Stimulated activated effector memory CD8-positive, alpha-beta T cell treated with anti-CD3 and anti-CD28 coated beads, Interleukin-12 subunit alpha, Interleukin-12 subunit beta, amount 100 ng/mL, for 72 hours (primary cell): ENCODE data around the gene CYTH3.
"Not testable (repeated sequence)": the region's sequence is repeated elsewhere in the genome, so short reads cannot be mapped to it uniquely, and the experiment has no call there.

Experiments
- ATAC-seq: fragments of 150-1000 bp; cut with Tn5 transposase; 2 replicates; pipeline ENCODE4 v1.10.0; 2021
- DNase-seq, 2 donors: peaks; one replicate each; pipeline ENCODE4 v3.0.0; 2021 to 2022; ENCODE audit warnings: low spot score in 2 of 2
- H3K27ac Mint-ChIP-seq: one replicate; pipeline ENCODE4 v1.8.0; 2022; ENCODE audit warnings: mild to moderate bottlenecking, mixed read lengths
- H3K36me3 Mint-ChIP-seq: one replicate; pipeline ENCODE4 v1.8.0; 2022; ENCODE audit warnings: mild to moderate bottlenecking, mixed read lengths
- H3K4me1 Mint-ChIP-seq: one replicate; pipeline ENCODE4 v1.8.0; 2022; ENCODE audit warnings: mixed read lengths
- H3K4me3 Mint-ChIP-seq: one replicate; pipeline ENCODE4 v1.8.0; 2022; ENCODE audit warnings: mild to moderate bottlenecking, mixed read lengths
- H3K9me3 Mint-ChIP-seq: one replicate; pipeline ENCODE4 v1.8.0; 2022; ENCODE audit warnings: mixed read lengths

CYTH3 gene

GRCh38 chr7:6156734-6157133, 115.7 kb downstream of the CYTH3 start:
- no peak for DNase-seq
- Mint-ChIP-seq H3K9me3 (no peaks in the 10 kb centered on the region), H3K4me1 (no peaks in the 10 kb centered on the region), H3K36me3 (peaks cover 84% of the 10 kb centered on the region), H3K27ac (no peak overlapping the region), H3K4me3 (no peak overlapping the region)
- no peak for ATAC-seq

GRCh38 chr7:6155596-6155995, 116.8 kb downstream of the CYTH3 start:
- no peak for DNase-seq
- peak overlapping the region; percentile 68 for H3K27ac Mint-ChIP-seq
- no peak for ATAC-seq
- no peaks in the 10 kb centered on the region for H3K4me1 Mint-ChIP-seq
- H3K36me3 Mint-ChIP-seq: peaks cover 84% of the 10 kb centered on the region
- no peak overlapping the region for H3K4me3 Mint-ChIP-seq
- H3K9me3 Mint-ChIP-seq: no peaks in the 10 kb centered on the region

GRCh38 chr7:6154542-6155404, 117.7 kb downstream of the CYTH3 start:
- ATAC-seq: no peak
- H3K27ac Mint-ChIP-seq: no peak overlapping the region
- H3K4me1 Mint-ChIP-seq: no peaks in the 10 kb centered on the region
- H3K4me3 Mint-ChIP-seq: no peak overlapping the region
- no peaks in the 10 kb centered on the region for H3K9me3 Mint-ChIP-seq
- DNase-seq: no peak
- peaks cover 86% of the 10 kb centered on the region for H3K36me3 Mint-ChIP-seq

- no peak for ATAC-seq
- H3K4me1 Mint-ChIP-seq: no peaks in the 10 kb centered on the region
- H3K36me3 Mint-ChIP-seq: peaks cover 88% of the 10 kb centered on the region
Measured at GRCh38 chr7:6153646-6154541, 118.5 kb downstream of the CYTH3 start.

GRCh38 chr7:6151994-6152735, 120.3 kb downstream of the CYTH3 start:
- H3K27ac Mint-ChIP-seq: no peak overlapping the region
- DNase-seq: no peak
- ATAC-seq: no peak
- peaks cover 88% of the 10 kb centered on the region for H3K36me3 Mint-ChIP-seq
- H3K4me3 Mint-ChIP-seq: no peak overlapping the region
- no peaks in the 10 kb centered on the region for H3K9me3 Mint-ChIP-seq
- H3K4me1 Mint-ChIP-seq: no peaks in the 10 kb centered on the region

More at GRCh38 chr7:6153646-6154541, 118.5 kb downstream of the CYTH3 start:
- no peak overlapping the region for H3K4me3 Mint-ChIP-seq
- no peak overlapping the region for H3K27ac Mint-ChIP-seq
- no peaks in the 10 kb centered on the region for H3K9me3 Mint-ChIP-seq
- DNase-seq: no peak

- not testable (repeated sequence) for H3K4me1 Mint-ChIP-seq, H3K4me3 Mint-ChIP-seq, ATAC-seq, H3K27ac Mint-ChIP-seq, H3K9me3 Mint-ChIP-seq, DNase-seq
- H3K36me3 Mint-ChIP-seq: peaks cover 88% of the 10 kb centered on the region
Measured at GRCh38 chr7:6151527-6151926, 120.9 kb downstream of the CYTH3 start.

GRCh38 chr7:6149996-6150395, 122.4 kb downstream of the CYTH3 start:
- Mint-ChIP-seq H3K4me3 (no peak overlapping the region), H3K36me3 (peaks cover 88% of the 10 kb centered on the region), H3K27ac (no peak overlapping the region), H3K4me1 (no peaks in the 10 kb centered on the region), H3K9me3 (no peaks in the 10 kb centered on the region)
- ATAC-seq (no peak), DNase-seq (no peak)

DNA sequence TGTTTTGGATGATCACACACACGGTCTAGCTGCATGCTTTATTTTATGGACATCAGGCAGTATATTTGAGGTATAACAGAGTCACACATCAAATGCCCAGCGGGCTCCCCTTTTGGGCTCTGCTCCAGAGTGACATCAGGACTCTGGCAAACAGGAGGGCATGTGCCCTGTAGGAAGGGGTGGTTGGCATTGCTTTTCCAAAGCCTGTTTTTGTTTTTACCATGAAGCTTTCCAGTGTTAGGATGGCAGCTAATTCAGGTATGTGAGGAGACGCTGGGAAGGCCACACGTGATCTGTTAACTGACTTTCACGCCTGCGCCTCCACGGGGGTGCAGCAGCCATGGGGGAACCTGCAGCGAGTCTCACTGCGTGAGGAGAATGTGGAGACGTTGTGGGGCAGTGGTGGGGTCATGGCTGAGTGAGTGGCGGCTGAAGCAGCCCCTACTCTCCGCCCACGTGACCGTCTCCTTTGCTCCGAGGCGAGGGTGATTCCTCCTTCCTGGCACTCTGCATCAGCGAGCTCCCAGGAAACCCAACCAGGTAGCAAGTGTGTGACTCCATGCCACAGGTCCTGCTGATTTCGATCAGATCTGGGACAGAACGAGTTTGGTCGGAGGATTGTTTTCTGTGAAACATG, 123.6 kb downstream of the CYTH3 start:
- Mint-ChIP-seq H3K27ac (peak overlapping the region; percentile 74), H3K4me1 (no peaks in the 10 kb centered on the region), H3K36me3 (peaks cover 97% of the 10 kb centered on the region), H3K9me3 (no peaks in the 10 kb centered on the region), H3K4me3 (no peak overlapping the region)
- DNase-seq (no peak), ATAC-seq (no peak)

DNA sequence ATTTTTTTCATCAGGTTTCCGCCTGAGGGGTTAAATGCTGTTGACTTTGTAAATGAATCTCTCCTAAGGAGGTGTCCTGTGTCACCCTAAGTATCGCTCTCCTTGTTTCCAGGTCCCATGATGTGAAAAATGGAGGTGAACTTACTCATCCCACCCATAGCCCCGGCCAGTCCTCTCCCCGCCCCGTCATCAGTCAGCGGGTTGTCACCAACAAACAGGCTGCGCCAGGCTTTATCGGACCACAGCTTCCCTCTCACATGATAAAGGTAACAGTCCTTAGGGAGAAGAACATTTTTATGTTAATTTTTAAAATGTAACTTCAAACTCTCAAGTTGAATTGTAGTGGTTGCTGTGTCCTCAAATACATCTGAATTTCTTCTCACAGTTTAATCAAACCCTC, 124.8 kb downstream of the CYTH3 start:
- no peak for ATAC-seq

GRCh38 chr7:6146666-6147065, 125.8 kb downstream of the CYTH3 start:
- Mint-ChIP-seq H3K9me3 (no peaks in the 10 kb centered on the region), H3K27ac (peak overlapping the region; percentile 48), H3K36me3 (peaks cover 100% of the 10 kb centered on the region), H3K4me1 (no peaks in the 10 kb centered on the region), H3K4me3 (no peak overlapping the region)
- DNase-seq (no peak), ATAC-seq (no peak)

More for the DNA sequence above, 124.8 kb downstream of the CYTH3 start:
- no peak for DNase-seq
- H3K27ac Mint-ChIP-seq: no peak overlapping the region
- no peak overlapping the region for H3K4me3 Mint-ChIP-seq
- no peaks in the 10 kb centered on the region for H3K9me3 Mint-ChIP-seq
- H3K4me1 Mint-ChIP-seq: no peaks in the 10 kb centered on the region
- peaks cover 100% of the 10 kb centered on the region for H3K36me3 Mint-ChIP-seq

DNA sequence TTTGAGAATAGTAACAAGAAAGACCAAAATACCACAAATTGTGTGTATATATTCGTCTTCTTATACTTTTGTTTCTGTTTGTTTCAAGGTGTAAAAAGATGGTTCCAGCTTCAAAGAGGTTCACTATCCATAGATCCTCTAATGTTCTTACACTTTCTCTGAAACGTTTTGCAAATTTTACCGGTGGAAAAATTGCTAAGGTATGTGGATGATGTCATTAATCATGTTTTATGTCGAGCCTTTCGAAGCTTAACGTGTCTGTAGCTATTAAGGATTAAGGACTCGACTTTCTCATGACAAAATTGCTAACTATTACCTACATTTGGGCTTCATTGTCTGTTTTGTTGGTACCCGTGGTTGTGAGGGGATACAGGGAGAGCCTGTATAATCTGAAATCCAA, 128.4 kb downstream of the CYTH3 start:
- H3K4me1 Mint-ChIP-seq: no peaks in the 10 kb centered on the region
- peak overlapping the region; percentile 68 for H3K27ac Mint-ChIP-seq
- no peaks in the 10 kb centered on the region for H3K9me3 Mint-ChIP-seq
- H3K4me3 Mint-ChIP-seq: no peak overlapping the region
- H3K36me3 Mint-ChIP-seq: peaks cover 100% of the 10 kb centered on the region
- ATAC-seq: no peak
- DNase-seq: no peak

GRCh38 chr7:6142871-6143380, 129.5 kb downstream of the CYTH3 start:
- ATAC-seq (no peak), DNase-seq (no peak)
- Mint-ChIP-seq H3K27ac (peak overlapping the region; percentile 60), H3K4me3 (no peak overlapping the region), H3K4me1 (no peaks in the 10 kb centered on the region), H3K36me3 (peaks cover 98% of the 10 kb centered on the region), H3K9me3 (no peaks in the 10 kb centered on the region)

DNA sequence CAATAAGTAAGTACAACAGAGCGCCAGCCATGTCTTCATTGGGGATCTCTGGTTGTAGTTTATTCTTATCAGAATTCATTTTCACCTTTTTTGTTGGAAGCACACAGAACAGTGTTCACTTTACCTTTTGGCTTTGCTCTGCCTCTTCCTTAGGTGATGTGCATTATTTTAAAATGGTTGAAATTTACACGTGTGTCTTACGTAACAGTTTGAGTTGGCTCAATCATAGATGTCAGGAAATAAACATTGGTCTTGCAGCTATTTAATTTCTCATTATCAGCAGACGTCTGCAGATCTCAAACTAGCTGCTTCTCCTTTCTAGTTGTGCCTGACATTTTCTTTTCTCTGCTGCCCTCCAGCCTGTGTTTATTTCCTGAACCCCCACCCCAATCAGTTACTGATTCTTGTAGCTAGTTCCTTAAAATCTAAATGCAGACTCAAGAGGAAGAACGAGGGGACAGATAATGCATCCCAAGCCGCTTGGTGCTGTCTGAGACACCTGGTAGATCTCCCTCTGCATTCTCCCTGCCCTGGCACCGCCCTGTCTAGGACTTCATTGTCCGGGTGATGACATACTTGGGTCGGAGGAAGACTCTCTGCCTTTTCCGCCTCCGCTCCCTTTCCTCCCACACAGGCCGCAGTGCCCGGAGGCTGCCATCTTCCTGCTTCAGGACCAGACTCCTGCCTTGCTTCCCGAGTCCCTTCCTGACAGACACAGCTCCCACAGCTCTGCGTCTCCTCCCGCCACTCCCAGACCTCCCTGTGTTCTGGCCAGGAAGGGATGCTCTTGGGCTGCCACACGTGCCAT, 133.0 kb downstream of the CYTH3 start:
- DNase-seq (no peak), ATAC-seq (no peak)
- peak overlapping the region; percentile 10 for H3K27ac Mint-ChIP-seq
- H3K4me3 Mint-ChIP-seq: no peak overlapping the region
- peaks cover 84% of the 10 kb centered on the region for H3K36me3 Mint-ChIP-seq
- no peaks in the 10 kb centered on the region for H3K4me1 Mint-ChIP-seq
- H3K9me3 Mint-ChIP-seq: no peaks in the 10 kb centered on the region

GRCh38 chr7:6136475-6136874, 135.9 kb downstream of the CYTH3 start:
- H3K36me3 Mint-ChIP-seq: peaks cover 77% of the 10 kb centered on the region

More at GRCh38 chr7:6136475-6136874, 135.9 kb downstream of the CYTH3 start:
- ATAC-seq: no peak
- Mint-ChIP-seq H3K4me1 (no peaks in the 10 kb centered on the region), H3K27ac (no peak overlapping the region), H3K4me3 (no peak overlapping the region), H3K9me3 (no peaks in the 10 kb centered on the region)
- no peak for DNase-seq
